ENCODE data around the gene ASTN2.

GRCh38 chr9:116942593-116943061, 472.2 kb downstream of the ASTN2 start:
- TF ChIP-seq CTCF (conservative IDR thresholded peaks at IDR 0.05) (no peak), ZFX (IDR thresholded peaks at IDR 0.05) (no peak)
